ENCODE results near the gene TF.

The TF gene

GRCh38 chr3:133815386-133815785 is 69.2 kb downstream of the TF start:
- no peak for DNase-seq (ENCODE audit: low read depth)

- no peak for DNase-seq (ENCODE audit: low read depth)
Observed at GRCh38 chr3:133820129-133820528, 73.9 kb downstream of the TF start.

- DNase-seq (ENCODE audit: low read depth): no peak
Observed at GRCh38 chr3:133820889-133821675, 74.9 kb downstream of the TF start.

GRCh38 chr3:133821767-133822638 is 75.8 kb downstream of the TF start:
- no peak for DNase-seq (ENCODE audit: low read depth)

GRCh38 chr3:133824961-133825485 is 78.8 kb downstream of the TF start:
- DNase-seq (ENCODE audit: low read depth): no peak

- no peak for DNase-seq (ENCODE audit: low read depth)
Observed at GRCh38 chr3:133825969-133826727, 80.0 kb downstream of the TF start.

- DNase-seq (ENCODE audit: low read depth): no peak
Observed at GRCh38 chr3:133827136-133827535, 80.9 kb downstream of the TF start.

GRCh38 chr3:133827684-133828083 is 81.5 kb downstream of the TF start:
- DNase-seq (ENCODE audit: low read depth): no peak

- DNase-seq (ENCODE audit: low read depth): no peak
Observed at GRCh38 chr3:133828576-133829309, 82.5 kb downstream of the TF start.

GRCh38 chr3:133829310-133829707 is 83.1 kb downstream of the TF start:
- DNase-seq (ENCODE audit: low read depth): no peak

GRCh38 chr3:133830071-133830470 is 83.9 kb downstream of the TF start:
- DNase-seq (ENCODE audit: low read depth): no peak

GRCh38 chr3:133831966-133832801 is 86.0 kb downstream of the TF start:
- DNase-seq (ENCODE audit: low read depth): no peak

- DNase-seq (ENCODE audit: low read depth): no peak
Observed at GRCh38 chr3:133832802-133833144, 86.6 kb downstream of the TF start.

GRCh38 chr3:133833267-133833666 is 87.1 kb downstream of the TF start:
- no peak for DNase-seq (ENCODE audit: low read depth)

GRCh38 chr3:133833880-133834620 is 87.9 kb downstream of the TF start:
- DNase-seq (ENCODE audit: low read depth): no peak

- DNase-seq (ENCODE audit: low read depth): no peak
Observed at GRCh38 chr3:133834621-133835417, 88.6 kb downstream of the TF start.

- no peak for DNase-seq (ENCODE audit: low read depth)
Observed at GRCh38 chr3:133835418-133835743, 89.2 kb downstream of the TF start.

- no peak for DNase-seq (ENCODE audit: low read depth)
Observed at GRCh38 chr3:133835961-133836360, 89.8 kb downstream of the TF start.

GRCh38 chr3:133836497-133837158 is 90.4 kb downstream of the TF start:
- DNase-seq (ENCODE audit: low read depth): no peak

Data from stimulated activated CD8-positive, alpha-beta memory T cell treated with anti-CD3 and anti-CD28 coated beads, Interleukin-7, amount 100 ng/mL, for 24 hours (primary cell).